GM23248 (cell line): ENCODE data around the gene SBNO2. TPM values are rescaled to one million over a fixed set of nuclear protein-coding genes. Genes with fewer than 3 reads are reported as not detected.

Experiments used
- DNase-seq: peaks from one replicate; pipeline ENCODE4 v3.0.0-alpha.2; 2015
- H2AFZ ChIP-seq: fragments of 200-600 bp; sonication (generic); 2 replicates; pipeline ENCODE4 v1.6.1; 2016; ENCODE audit warnings: antibody characterized with exemption
- H3F3A ChIP-seq: fragments of 200-600 bp; sonication (generic); 2 replicates; pipeline ENCODE4 v1.6.1; 2016; ENCODE audit warnings: mild to moderate bottlenecking, antibody characterized with exemption, mixed run types; ENCODE audit not compliant: insufficient read depth
- H3K27ac ChIP-seq: fragments of 200-600 bp; sonication (generic); 2 replicates; pipeline ENCODE4 v1.5.1; 2016; ENCODE audit warnings: mild to moderate bottlenecking
- H3K27me3 ChIP-seq: fragments of 200-600 bp; sonication (generic); replicated peaks from 2 replicates; pipeline ENCODE4 v1.6.1; 2016; ENCODE audit warnings: mild to moderate bottlenecking; ENCODE audit not compliant: insufficient read depth
- H3K36me3 ChIP-seq: fragments of 200-600 bp; sonication (generic); 2 replicates; pipeline ENCODE4 v1.6.1; 2016; ENCODE audit warnings: low read depth, mild to moderate bottlenecking
- H3K4me1 ChIP-seq: fragments of 200-600 bp; sonication (generic); 2 replicates; pipeline ENCODE4 v1.6.1; 2016; ENCODE audit warnings: mild to moderate bottlenecking; ENCODE audit not compliant: insufficient read depth
- H3K4me2 ChIP-seq: fragments of 200-600 bp; sonication (generic); one replicate; pipeline ENCODE4 v1.6.1; 2016; ENCODE audit warnings: mild to moderate bottlenecking; ENCODE audit not compliant: unreplicated experiment
- H3K4me3 ChIP-seq: fragments of 200-600 bp; sonication (generic); 2 replicates; pipeline ENCODE4 v1.5.1; 2016; ENCODE audit warnings: mild to moderate bottlenecking
- H3K79me2 ChIP-seq: fragments of 200-600 bp; sonication (generic); 2 replicates; pipeline ENCODE4 v1.6.1; 2016; ENCODE audit warnings: mild to moderate bottlenecking; ENCODE audit not compliant: insufficient read depth
- H3K9ac ChIP-seq: fragments of 200-600 bp; sonication (generic); 2 replicates; pipeline ENCODE4 v1.6.1; 2016; ENCODE audit warnings: mild to moderate bottlenecking
- H3K9me2 ChIP-seq: fragments of 200-600 bp; sonication (generic); 2 replicates; pipeline ENCODE4 v1.6.1; 2016; ENCODE audit warnings: mixed run types, mild to moderate bottlenecking, moderate library complexity; ENCODE audit not compliant: insufficient read depth
- H3K9me3 ChIP-seq: fragments of 200-600 bp; sonication (generic); one replicate; pipeline ENCODE4 v1.6.1; 2017; ENCODE audit warnings: low read depth
- H4K20me1 ChIP-seq: fragments of 200-600 bp; sonication (generic); 2 replicates; pipeline ENCODE4 v1.6.0; 2016; ENCODE audit not compliant: insufficient read depth
- EZH2 ChIP-seq: fragments of 200-600 bp; sonication (generic); IDR thresholded peaks from 2 replicates; pipeline ENCODE4 v1.6.1; 2018; ENCODE audit warnings: antibody characterized with exemption, mild to moderate bottlenecking; ENCODE audit not compliant: insufficient read depth, poor library complexity, severe bottlenecking
- EZH2phosphoT487 ChIP-seq: fragments of 200-600 bp; sonication (generic); IDR thresholded peaks from 2 replicates; pipeline ENCODE4 v1.6.1; 2018; ENCODE audit warnings: antibody characterized with exemption, moderate library complexity, mild to moderate bottlenecking, low read depth; ENCODE audit not compliant: insufficient read depth
- whole genome bisulfite sequencing, 2 experiments: methylation state at CpG; one replicate each; pipeline ENCODE4 v1.1.6; 2015 to 2017; ENCODE audit warnings: low lambda C conversion rate in 2 of 2, low coverage in 1 of 2; ENCODE audit errors: missing lambda C conversion rate in 2 of 2; 5-methylcytosine and 5-hydroxymethylcytosine counted together
- in situ Hi-C: fragments of 300-500 bp; cut with MboI; formaldehyde crosslinking; loops from 2 replicates; pipeline ENCODE4 v1.15.0; 2020
- polyA plus RNA-seq: library from polyadenylated mRNA; unstranded; fragments of >200 nt; fragmentation: Nextera tagmentation; extraction: Ambion mirVana; gene quantifications from 2 replicates; pipeline ENCODE4 v1.2.1, GENCODE V29; 2016
- total RNA-seq: library from RNA; depleted of rRNA; stranded (reverse); fragments of >200 nt; shearing (Covaris generic); gene quantifications from 2 replicates; pipeline ENCODE4 v1.2.3, GENCODE V29; 2014

SBNO2 gene
- total and polyA plus RNA-seq, 2 experiments from 2014 or later, result 7.5 to 70.4 TPM

DNA sequence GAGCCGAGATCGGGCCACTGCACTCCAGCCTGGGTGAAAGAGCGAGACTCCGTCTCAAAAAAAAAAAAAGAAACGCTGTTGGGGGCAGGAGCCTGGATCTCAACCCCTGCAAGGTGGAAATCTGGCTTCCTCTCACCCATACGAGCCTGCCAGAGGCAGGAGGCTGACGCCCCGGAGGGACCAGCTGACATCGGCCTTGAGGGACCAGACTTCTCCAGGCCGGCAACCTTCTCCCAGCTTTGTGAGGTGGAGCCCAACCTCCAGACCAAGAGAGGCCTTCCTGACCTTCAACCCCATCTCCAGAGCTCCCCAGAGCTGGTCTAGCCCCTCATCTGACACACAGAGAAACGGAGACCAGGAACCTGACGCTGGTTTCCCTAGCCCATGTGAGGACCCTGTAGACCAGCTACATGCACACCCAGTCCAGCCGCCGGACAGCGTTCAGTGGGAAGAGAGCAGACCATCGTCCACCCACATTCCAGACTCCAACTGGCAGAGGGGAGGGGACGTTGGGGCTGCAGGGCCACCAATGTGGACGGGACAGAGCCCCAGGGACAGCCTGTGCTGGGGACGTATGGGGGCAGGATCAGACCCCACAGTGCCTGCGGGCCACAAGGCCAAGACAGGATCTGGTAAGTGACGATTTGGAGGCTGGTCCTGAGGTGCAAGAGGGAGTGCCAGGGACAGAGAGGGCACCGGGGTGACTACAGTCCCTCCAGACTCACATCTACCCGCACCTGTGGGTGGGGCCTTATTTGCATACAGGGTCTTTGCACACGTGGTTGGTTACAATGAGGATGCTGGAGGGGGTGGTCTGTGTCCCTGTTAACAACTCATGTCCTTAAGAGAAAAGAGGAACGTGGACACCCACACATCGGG lies 11.4 kb downstream of the SBNO2 start:
- H3K9ac ChIP-seq, result no peak overlapping the region
- no peaks in the 10 kb centered on the region for H3K36me3 ChIP-seq
- TF ChIP-seq EZH2phosphoT487 (no peak), EZH2 (no peak)
- no peaks in the 10 kb centered on the region for H3K9me3 ChIP-seq
- no peaks in the 10 kb centered on the region for H3F3A ChIP-seq
- in situ Hi-C loops, result no loop called here
- no peak for DNase-seq
- no peak overlapping the region for H3K27ac ChIP-seq
- H3K79me2 ChIP-seq, result peaks cover 77% of the 10 kb centered on the region
- no peaks in the 10 kb centered on the region for H3K4me1 ChIP-seq
- no peaks in the 10 kb centered on the region for H4K20me1 ChIP-seq
- H3K9me2 ChIP-seq, result no peaks in the 10 kb centered on the region
- H3K4me3 ChIP-seq, result no peak overlapping the region
- no peaks in the 10 kb centered on the region for H3K27me3 ChIP-seq
- no peak overlapping the region for H2AFZ ChIP-seq
- 77 to 80% methylated on average over 23 to 26 of the region's 26 CpGs for WGBS, 2 experiments
- no peak overlapping the region for H3K4me2 ChIP-seq

DNA sequence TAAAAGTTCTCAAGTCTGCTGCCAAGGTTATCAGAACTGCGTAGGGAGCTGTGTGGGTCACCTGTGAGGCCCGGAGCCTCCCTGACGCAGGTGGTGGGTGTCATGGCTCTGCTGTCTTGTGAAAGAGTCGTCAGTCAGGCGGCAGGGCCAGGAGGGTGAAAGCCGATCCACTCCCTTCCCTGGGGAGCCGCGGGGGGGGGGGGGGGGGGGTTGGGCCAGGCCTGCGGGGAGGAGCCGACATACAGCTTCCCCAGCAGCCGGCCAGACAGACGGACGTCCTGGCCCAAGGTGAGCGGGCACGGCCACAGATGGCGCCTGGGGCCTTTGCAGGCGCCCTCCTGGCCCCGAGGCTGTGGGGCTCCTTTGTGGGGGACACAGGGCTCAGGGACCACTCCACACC lies 12.4 kb downstream of the SBNO2 start:
- no peak overlapping the region for H3K4me3 ChIP-seq
- no peaks in the 10 kb centered on the region for H3F3A ChIP-seq
- H3K27me3 ChIP-seq, result no peaks in the 10 kb centered on the region
- peak; percentile 45 for DNase-seq
- TF ChIP-seq EZH2phosphoT487, result no peak
- no peak for TF ChIP-seq EZH2
- in situ Hi-C loops, result no loop called here
- no peaks in the 10 kb centered on the region for H4K20me1 ChIP-seq
- no peaks in the 10 kb centered on the region for H3K9me2 ChIP-seq
- no peaks in the 10 kb centered on the region for H3K36me3 ChIP-seq
- H3K27ac ChIP-seq, result no peak overlapping the region
- 45 to 63% methylated on average over 5 to 12 of the region's 18 CpGs for WGBS, 2 experiments
- no peak overlapping the region for H2AFZ ChIP-seq
- peaks cover 77% of the 10 kb centered on the region for H3K79me2 ChIP-seq
- no peaks in the 10 kb centered on the region for H3K4me1 ChIP-seq
- H3K9ac ChIP-seq, result no peak overlapping the region
- H3K4me2 ChIP-seq, result no peak overlapping the region
- H3K9me3 ChIP-seq, result no peaks in the 10 kb centered on the region

DNA sequence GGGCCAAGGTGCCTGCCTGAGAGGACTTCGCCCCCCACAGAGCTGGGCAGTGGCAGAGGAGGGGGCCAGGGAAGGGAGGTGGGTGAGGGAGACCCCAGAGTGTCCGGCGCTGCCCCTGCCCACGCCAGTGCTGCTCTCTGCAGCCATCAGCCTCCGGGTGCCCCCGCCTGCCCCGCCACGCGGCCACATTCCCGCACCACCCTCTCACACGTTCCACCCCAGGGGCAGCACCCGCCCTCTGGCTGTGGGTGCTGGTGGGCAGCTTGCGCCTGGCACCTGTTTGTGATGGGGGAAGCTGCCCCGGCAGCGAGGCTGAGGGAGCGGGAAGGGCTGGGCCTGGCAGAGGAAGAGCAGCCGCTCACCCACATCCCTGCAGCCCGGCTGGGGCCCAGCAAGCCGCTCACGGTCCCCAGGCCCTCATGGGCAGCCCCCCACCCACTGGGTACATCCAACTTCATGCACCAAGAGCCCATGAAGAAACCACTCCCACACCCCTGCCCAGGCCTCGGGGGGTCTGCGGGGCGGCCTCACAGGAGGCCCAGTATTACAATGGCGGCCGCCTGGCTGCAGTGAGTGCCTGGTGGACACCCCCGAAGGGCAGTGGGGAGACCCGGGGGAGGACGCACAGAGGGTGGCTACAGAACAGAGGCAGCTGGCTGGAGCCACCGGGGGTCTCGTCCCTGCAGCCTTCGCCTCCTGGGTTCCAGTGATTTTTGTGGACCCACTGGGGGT lies 14.0 kb downstream of the SBNO2 start:
- Histone ChIP-seq H3K36me3 (no peaks in the 10 kb centered on the region), H3F3A (no peaks in the 10 kb centered on the region), H3K9me2 (no peaks in the 10 kb centered on the region), H3K4me3 (no peak overlapping the region), H3K4me1 (peaks cover 11% of the 10 kb centered on the region), H4K20me1 (no peaks in the 10 kb centered on the region), H3K9ac (no peak overlapping the region), H3K4me2 (no peak overlapping the region), H3K27ac (no peak overlapping the region), H3K9me3 (no peaks in the 10 kb centered on the region), H3K27me3 (no peaks in the 10 kb centered on the region), H3K79me2 (peaks cover 76% of the 10 kb centered on the region), H2AFZ (no peak overlapping the region)
- TF ChIP-seq EZH2phosphoT487 (no peak), EZH2 (no peak)
- WGBS, 2 experiments, result 91 to 94% methylated on average over 16 to 31 of the region's 31 CpGs
- DNase-seq, result no peak
- in situ Hi-C loops, result no loop called here

DNA sequence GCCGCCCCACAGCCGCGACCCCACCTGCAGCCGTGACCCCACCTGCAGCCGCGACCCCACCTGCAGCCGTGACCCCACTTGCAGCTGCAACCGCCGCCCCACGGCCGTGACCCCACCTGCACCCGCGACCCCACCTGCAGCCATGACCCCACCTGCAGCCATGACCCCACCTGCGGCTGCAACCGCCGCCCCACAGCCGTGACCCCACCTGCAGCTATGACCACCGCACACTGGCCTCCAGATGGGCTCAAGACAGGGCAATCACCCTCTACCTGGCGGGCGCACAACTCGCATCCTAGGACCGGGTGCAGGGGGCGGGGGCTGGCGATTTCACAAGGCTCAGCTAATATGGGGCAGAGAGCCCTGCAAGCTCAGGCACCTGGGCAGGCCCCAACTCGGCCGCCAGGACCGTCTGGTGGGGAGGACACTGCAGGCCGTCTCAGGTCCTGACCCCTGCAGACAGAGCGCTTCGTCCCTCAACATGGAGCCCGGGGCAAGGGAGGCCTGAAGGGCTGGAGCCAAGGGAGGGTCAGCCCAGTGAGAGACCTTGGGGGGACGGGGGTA lies 15.1 kb downstream of the SBNO2 start:
- Histone ChIP-seq H3K4me3 (no peak overlapping the region), H3K9me3 (no peaks in the 10 kb centered on the region), H3K4me1 (peaks cover 18% of the 10 kb centered on the region), H3K9ac (no peak overlapping the region), H3K36me3 (no peaks in the 10 kb centered on the region), H2AFZ (no peak overlapping the region), H3K9me2 (no peaks in the 10 kb centered on the region), H3F3A (no peaks in the 10 kb centered on the region), H3K27me3 (no peaks in the 10 kb centered on the region), H4K20me1 (no peaks in the 10 kb centered on the region), H3K27ac (no peak overlapping the region), H3K4me2 (no peak overlapping the region), H3K79me2 (peaks cover 82% of the 10 kb centered on the region)
- 92 to 93% methylated on average over 14 to 32 of the region's 32 CpGs for WGBS, 2 experiments
- TF ChIP-seq EZH2, result no peak
- no peak for TF ChIP-seq EZH2phosphoT487
- in situ Hi-C loops, result no loop called here
- no peak for DNase-seq
